Endothelial cell of umbilical vein (primary cell): ENCODE measurements around the gene CYP4X1. TPM values are rescaled to one million over a fixed set of nuclear protein-coding genes. Genes with fewer than 3 reads are reported as not detected.
A peak's percentile ranks its signal among the peaks of the same experiment; 100 is the strongest.
"Not testable (repeated sequence)": the region's sequence is repeated elsewhere in the genome, so short reads cannot be mapped to it uniquely, and the experiment has no call there.

Source experiments
- BruUV-seq: library from RNA; stranded (reverse); fragments of 400-500 nt; replicated peaks from 2 replicates; lab custom pipeline; 2021; lab: Mats Ljungman, UMichigan
- CTCF ChIA-PET: fragments of 300-600, 350-600 bp; sonication (Branson Sonifier 250); formaldehyde crosslinking; loops from one replicate; lab custom pipeline; 2021; ENCODE audit warnings: antibody characterized with exemption, inconsistent platforms; lab: Charles Lee
- POLR2A ChIA-PET: fragments of 300-600, 350-600 bp; sonication (Branson Sonifier 250); formaldehyde crosslinking; loops from one replicate; lab custom pipeline; 2021; ENCODE audit warnings: antibody characterized with exemption, inconsistent platforms; lab: Charles Lee
- DNase-seq: peaks from one replicate; pipeline ENCODE4 v3.0.0-alpha.2; 2011; ENCODE audit warnings: low read depth, low spot score
- FAIRE-seq: peaks from 2 replicates; lab custom pipeline; 2011; peaks lifted over from hg19 to GRCh38; lab: Jason Lieb, UNC
- H2AFZ ChIP-seq: 2 replicates; pipeline ENCODE4 v1.6.0; 2012; ENCODE audit warnings: low read depth, low read length, control low read depth, inconsistent platforms
- H3K27ac ChIP-seq: 2 replicates; pipeline ENCODE4 v1.5.1; 2011; ENCODE audit warnings: low read depth, mild to moderate bottlenecking, control low read depth, low read length, moderate library complexity; ENCODE audit not compliant: insufficient read depth
- H3K27me3 ChIP-seq, 2 experiments: 2 replicates each; pipeline versions ENCODE4 v1.6.0 to v1.6.1; 2011; ENCODE audit warnings: low read length in 2 of 2, mixed read lengths in 1 of 2; ENCODE audit not compliant: control insufficient read depth in 2 of 2, insufficient read depth in 2 of 2
- H3K36me3 ChIP-seq, 2 experiments: 2 replicates in 1 of 2; 3 replicates in 1 of 2; pipeline ENCODE4 v1.5.1; 2011; ENCODE audit warnings: low read length in 2 of 2, mild to moderate bottlenecking in 1 of 2, moderate library complexity in 1 of 2; ENCODE audit not compliant: control insufficient read depth in 2 of 2, insufficient read depth in 2 of 2; ENCODE audit errors: extremely low read depth in 1 of 2
- H3K4me1 ChIP-seq: 3 replicates; pipeline ENCODE4 v1.5.1; 2011; ENCODE audit warnings: mild to moderate bottlenecking, low read length; ENCODE audit not compliant: control insufficient read depth, insufficient read depth; ENCODE audit errors: extremely low read depth
- H3K4me2 ChIP-seq: 2 replicates; pipeline ENCODE4 v1.6.1; 2011; ENCODE audit warnings: low read length, control low read depth, mixed read lengths; ENCODE audit not compliant: insufficient read depth
- H3K4me3 ChIP-seq, 3 experiments: fragments of 200-600 bp in 1 of 3; sonication (generic), shearing (Covaris generic) in 1 of 3; replicated peaks in 1 of 3; 2 replicates each; pipeline ENCODE4 v1.5.1; 2011 to 2016; ENCODE audit warnings: control low read depth in 3 of 3, low read length in 3 of 3, mild to moderate bottlenecking in 2 of 3, inconsistent platforms in 1 of 3, low read depth in 1 of 3, moderate library complexity in 1 of 3; ENCODE audit not compliant: insufficient read depth in 1 of 3
- H3K79me2 ChIP-seq: 2 replicates; pipeline ENCODE4 v1.6.0; 2012; ENCODE audit warnings: low read length, inconsistent platforms; ENCODE audit not compliant: control insufficient read depth, insufficient read depth
- H3K9ac ChIP-seq: replicated peaks from 2 replicates; pipeline ENCODE3; 2011; ENCODE audit warnings: low read length, control low read depth; ENCODE audit not compliant: insufficient read depth; ENCODE audit errors: extremely low read depth
- H3K9me1 ChIP-seq: replicated peaks from 3 replicates; pipeline ENCODE4 v1.6.0; 2011; ENCODE audit warnings: mild to moderate bottlenecking, low read length; ENCODE audit not compliant: control insufficient read depth, insufficient read depth; ENCODE audit errors: extremely low read depth
- H3K9me3 ChIP-seq: replicated peaks from 2 replicates; pipeline ENCODE4 v1.5.1; 2012; ENCODE audit warnings: low read length, inconsistent platforms; ENCODE audit not compliant: control insufficient read depth, insufficient read depth
- H4K20me1 ChIP-seq: replicated peaks from 2 replicates; pipeline ENCODE3; 2011; ENCODE audit warnings: mild to moderate bottlenecking, low read length; ENCODE audit not compliant: control insufficient read depth, insufficient read depth; ENCODE audit errors: extremely low read depth
- CTCF ChIP-seq, 2 donors: IDR thresholded peaks; 1 replicate in 1 of 2; 2 replicates in 1 of 2; pipeline ENCODE4 v1.5.1; 2011; ENCODE audit warnings: low read length in 2 of 2, mild to moderate bottlenecking in 2 of 2, moderate library complexity in 2 of 2, control low read depth in 1 of 2, inconsistent platforms in 1 of 2, low read depth in 1 of 2; ENCODE audit not compliant: insufficient read depth in 1 of 2; ENCODE audit errors: extremely low read depth in 1 of 2
- EZH2 ChIP-seq: IDR thresholded peaks from 2 replicates; pipeline ENCODE4 v1.6.1; 2012; ENCODE audit warnings: borderline replicate concordance, low read depth, mild to moderate bottlenecking, moderate library complexity, low read length, inconsistent platforms; ENCODE audit not compliant: severe bottlenecking
- FOS ChIP-seq: IDR thresholded peaks from 2 replicates; pipeline ENCODE4 v1.6.1; 2011; ENCODE audit warnings: mild to moderate bottlenecking, low read length, moderate library complexity, borderline replicate concordance; ENCODE audit not compliant: insufficient read depth
- GATA2 ChIP-seq: IDR thresholded peaks from 2 replicates; pipeline ENCODE4 v1.7.0; 2011; ENCODE audit warnings: low read depth, mild to moderate bottlenecking, moderate library complexity, mixed read lengths, low read length; ENCODE audit not compliant: insufficient read length, insufficient read depth
- JUN ChIP-seq: IDR thresholded peaks from 2 replicates; pipeline ENCODE4 v1.6.1; 2011; ENCODE audit warnings: borderline replicate concordance, low read depth; ENCODE audit not compliant: insufficient read length, insufficient read depth
- MYC ChIP-seq: IDR thresholded peaks from one replicate; pipeline ENCODE4 v1.6.1; 2011; ENCODE audit warnings: mild to moderate bottlenecking, low read depth, low read length
- POLR2A ChIP-seq: IDR thresholded peaks from 2 replicates; pipeline ENCODE4 v1.6.1; 2012; ENCODE audit warnings: low read depth, mild to moderate bottlenecking, control low read depth, low read length
- POLR2AphosphoS5 ChIP-seq: IDR thresholded peaks from 2 replicates; pipeline ENCODE4 v1.6.1; 2012; ENCODE audit warnings: low read depth, mild to moderate bottlenecking, control low read depth, low read length, moderate library complexity; ENCODE audit not compliant: insufficient read depth
- dilution Hi-C: fragments of 300-500 bp; cut with MboI; formaldehyde crosslinking; loops from one replicate; pipeline ENCODE4 v1.15.0; 2019; ENCODE audit warnings: low sequenced_read_pairs; ENCODE audit not compliant: extremely low pct_ligation_motif_present
- intact Hi-C: fragments of 100-400 bp; cut with micrococcal nuclease; formaldehyde crosslinking; loops from one replicate; pipeline ENCODE4 v1.10.0; 2022
- polyA plus RNA-seq, 4 experiments: library from polyadenylated mRNA; depleted of rRNA in 3 of 4; stranded (reverse) in 3 of 4; unstranded in 1 of 4; fragments of >200 nt; gene quantifications; 2 replicates each; pipeline versions ENCODE4 v1.2.1 to v1.2.3, GENCODE V29; 2011 to 2012; ENCODE audit warnings: missing spikeins in 1 of 4
- total RNA-seq: library from RNA; stranded (reverse); gene quantifications from 2 replicates; pipeline ENCODE4 v1.2.3, GENCODE V29; 2021

Gene CYP4X1
- total and polyA plus RNA-seq, 2 donors (not counting 3 experiments of a cell fraction or from before 2014, with no cell fraction given): 2.4 to 3.7 TPM

- H3K27ac ChIP-seq, H3K27me3 ChIP-seq, H2AFZ ChIP-seq, H4K20me1 ChIP-seq, H3K4me1 ChIP-seq, FAIRE-seq, dilution Hi-C loops, H3K9ac ChIP-seq, H3K9me1 ChIP-seq, H3K4me3 ChIP-seq, DNase-seq, H3K9me3 ChIP-seq, CTCF ChIA-PET, H3K4me2 ChIP-seq, POLR2A ChIA-PET, H3K36me3 ChIP-seq, BruUV-seq, H3K79me2 ChIP-seq: not testable (repeated sequence)
- intact Hi-C loops: loop anchor here (2.0 kb wide), 1 partner anchor 244 kb away; no protein-coding TSS in a partner anchor
Measured at GRCh38 chr1:46990541-46990940, 32.9 kb upstream of the CYP4X1 start.

- no peaks in the 10 kb centered on the region for H3K4me1 ChIP-seq
- H3K27ac ChIP-seq: no peak overlapping the region
- POLR2A ChIA-PET: no interaction called here
- DNase-seq (no peak), FAIRE-seq (peak; percentile 12)
- H3K9me3 ChIP-seq: no peaks in the 10 kb centered on the region
- no peaks in the 10 kb centered on the region for H4K20me1 ChIP-seq
- intact Hi-C loops: loop anchor here (2.0 kb wide), 1 partner anchor 245 kb away; no protein-coding TSS in a partner anchor
- no TSS peak for BruUV-seq
- no peaks in the 10 kb centered on the region for H3K36me3 ChIP-seq
- no peak overlapping the region for H3K4me3 ChIP-seq
- no peak overlapping the region for H3K9ac ChIP-seq
- dilution Hi-C loops: no loop called here
- H3K27me3 ChIP-seq: no peaks in the 10 kb centered on the region
- H2AFZ ChIP-seq: no peak overlapping the region
- no peak overlapping the region for H3K4me2 ChIP-seq
- H3K9me1 ChIP-seq: no peaks in the 10 kb centered on the region
- CTCF ChIA-PET: no interaction called here
- H3K79me2 ChIP-seq: no peaks in the 10 kb centered on the region
- TF ChIP-seq MYC (no peak), POLR2AphosphoS5 (no peak), FOS (no peak), JUN (no peak), CTCF (IDR thresholded peaks at IDR 0.05; ENCODE audit: extremely low read depth in 1 of 2, insufficient read depth in 1 of 2, low read depth in 1 of 2, low read length in 2 of 2) (no peak), EZH2 (no peak), POLR2A (no peak), GATA2 (no peak)
Measured at GRCh38 chr1:46991083-46991923, 32.2 kb upstream of the CYP4X1 start.
